Lower leg skin (tissue), 3 donors: ENCODE results near the gene CFAP20DC.

ENCODE experiments used
- POLR2A ChIP-seq, 2 donors: fragments of 450-650 bp; IDR thresholded peaks; one replicate each; pipeline ENCODE4 v1.6.1; 2016 to 2017; ENCODE audit warnings: antibody characterized with exemption in 2 of 2, mild to moderate bottlenecking in 1 of 2, moderate library complexity in 1 of 2
- TF ChIP-seq, protein P1 (sequence below), 3 donors: fragments of 450-650 bp; IDR thresholded peaks; one replicate each; pipeline ENCODE4 v1.5.1; 2016; ENCODE audit warnings: antibody characterized with exemption in 3 of 3, mild to moderate bottlenecking in 3 of 3, moderate library complexity in 2 of 3

DNA sequence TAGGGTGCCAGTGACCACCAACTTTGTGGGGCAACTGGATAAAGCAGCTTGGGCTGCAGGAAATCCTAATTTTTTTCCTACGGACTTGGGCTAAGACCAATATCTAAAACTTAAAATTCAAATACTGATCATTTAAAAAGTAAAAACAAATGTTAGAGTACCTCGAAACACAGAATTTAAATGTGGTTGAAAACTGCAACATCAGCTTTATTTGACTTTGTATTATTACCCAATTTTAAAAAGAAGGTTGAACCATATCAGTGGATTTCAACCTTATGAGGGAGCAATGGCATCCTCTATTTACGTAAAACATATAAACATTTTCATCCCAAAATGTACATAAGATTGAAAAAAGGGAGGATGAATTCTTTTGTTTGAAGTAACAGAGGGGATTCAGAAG lies 26.2 kb downstream of the CFAP20DC start:
- TF ChIP-seq POLR2A (IDR thresholded peaks at IDR 0.05) = no peak
- TF ChIP-seq, protein P1, sequence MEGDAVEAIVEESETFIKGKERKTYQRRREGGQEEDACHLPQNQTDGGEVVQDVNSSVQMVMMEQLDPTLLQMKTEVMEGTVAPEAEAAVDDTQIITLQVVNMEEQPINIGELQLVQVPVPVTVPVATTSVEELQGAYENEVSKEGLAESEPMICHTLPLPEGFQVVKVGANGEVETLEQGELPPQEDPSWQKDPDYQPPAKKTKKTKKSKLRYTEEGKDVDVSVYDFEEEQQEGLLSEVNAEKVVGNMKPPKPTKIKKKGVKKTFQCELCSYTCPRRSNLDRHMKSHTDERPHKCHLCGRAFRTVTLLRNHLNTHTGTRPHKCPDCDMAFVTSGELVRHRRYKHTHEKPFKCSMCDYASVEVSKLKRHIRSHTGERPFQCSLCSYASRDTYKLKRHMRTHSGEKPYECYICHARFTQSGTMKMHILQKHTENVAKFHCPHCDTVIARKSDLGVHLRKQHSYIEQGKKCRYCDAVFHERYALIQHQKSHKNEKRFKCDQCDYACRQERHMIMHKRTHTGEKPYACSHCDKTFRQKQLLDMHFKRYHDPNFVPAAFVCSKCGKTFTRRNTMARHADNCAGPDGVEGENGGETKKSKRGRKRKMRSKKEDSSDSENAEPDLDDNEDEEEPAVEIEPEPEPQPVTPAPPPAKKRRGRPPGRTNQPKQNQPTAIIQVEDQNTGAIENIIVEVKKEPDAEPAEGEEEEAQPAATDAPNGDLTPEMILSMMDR (IDR thresholded peaks at IDR 0.05) = no peak
